Lower leg skin (tissue), 3 donors: Measurements from ENCODE around the gene ARAP1.

Source experiments
- CTCF ChIP-seq, 3 donors: fragments of 450-650 bp; IDR thresholded peaks; one replicate each; pipeline ENCODE4 v1.5.1; 2016; ENCODE audit warnings: antibody characterized with exemption in 3 of 3, mild to moderate bottlenecking in 3 of 3, moderate library complexity in 2 of 3
- POLR2A ChIP-seq, 2 donors: fragments of 450-650 bp; IDR thresholded peaks; one replicate each; pipeline ENCODE4 v1.6.1; 2016 to 2017; ENCODE audit warnings: antibody characterized with exemption in 2 of 2, mild to moderate bottlenecking in 1 of 2, moderate library complexity in 1 of 2

GRCh38 chr11:72647882-72648281, 104.3 kb downstream of the ARAP1 start:
- TF ChIP-seq CTCF (IDR thresholded peaks at IDR 0.05) (no peak), POLR2A (IDR thresholded peaks at IDR 0.05) (no peak)
